HepG2 (cell line): ENCODE measurements around the gene CNTD1. TPM values are rescaled to one million over a fixed set of nuclear protein-coding genes. Genes with fewer than 3 reads are reported as not detected.

Experiments
- EP300 ChIP-seq, 3 experiments: sonication (generic) in 1 of 3; formaldehyde crosslinking in 1 of 3; IDR thresholded peaks; 2 replicates each; pipeline versions ENCODE4 v1.5.1 to v1.6.1; 2011 to 2020; ENCODE audit warnings: low read depth in 2 of 3, low read length in 2 of 3, borderline replicate concordance in 1 of 3, improper control_type of control experiment in 1 of 3, mild to moderate bottlenecking in 1 of 3, missing genetic modification reagents in 1 of 3, moderate library complexity in 1 of 3
- ERF ChIP-seq: IDR thresholded peaks from 2 replicates; pipeline ENCODE4 v1.6.1; 2018; ENCODE audit warnings: missing biosample characterization, missing genetic modification reagents
- GATAD2A ChIP-seq: IDR thresholded peaks from 2 replicates; pipeline ENCODE4 v1.6.1; 2016
- HOXA3 ChIP-seq: sonication (generic); formaldehyde crosslinking; IDR thresholded peaks from 2 replicates; pipeline ENCODE4 v1.5.0; 2020; ENCODE audit warnings: missing genetic modification reagents
- JARID2 ChIP-seq: sonication (generic); formaldehyde crosslinking; IDR thresholded peaks from 2 replicates; pipeline ENCODE4 v1.8.1; 2023; ENCODE audit warnings: missing genetic modification reagents, inconsistent platforms; ENCODE audit not compliant: insufficient replicate concordance
- KDM5A ChIP-seq: fragments of 200-600 bp; sonication (generic); IDR thresholded peaks from 2 replicates; pipeline ENCODE4 v1.7.0; 2018; ENCODE audit warnings: antibody characterized with exemption, mild to moderate bottlenecking, low read length, borderline replicate concordance
- MBD4 ChIP-seq: IDR thresholded peaks from 2 replicates; pipeline ENCODE4 v1.6.1; 2012; ENCODE audit warnings: low read length, inconsistent platforms, borderline replicate concordance
- MXI1 ChIP-seq: IDR thresholded peaks from 3 replicates; pipeline ENCODE4 v1.6.1; 2012; ENCODE audit warnings: low read depth, low read length, inconsistent platforms, borderline replicate concordance
- NFIB ChIP-seq: sonication (generic); formaldehyde crosslinking; IDR thresholded peaks from 2 replicates; pipeline ENCODE4 v1.9.0; 2021; ENCODE audit warnings: missing genetic modification reagents, mild to moderate bottlenecking, borderline replicate concordance
- NKX3-1 ChIP-seq: sonication (generic); formaldehyde crosslinking; IDR thresholded peaks from 2 replicates; pipeline ENCODE4 v1.5.0; 2020; ENCODE audit warnings: missing genetic modification reagents
- RBM22 ChIP-seq: fragments of 200-400 bp; formaldehyde crosslinking; optimal IDR thresholded peaks from 2 replicates; pipeline ENCODE3; 2017; ENCODE audit warnings: mild to moderate bottlenecking, low read length, moderate library complexity
- REPIN1 ChIP-seq: sonication (generic); formaldehyde crosslinking; IDR thresholded peaks from 2 replicates; pipeline ENCODE4 v1.8.0; 2022; ENCODE audit warnings: missing genetic modification reagents, low read depth, mild to moderate bottlenecking, borderline replicate concordance
- SPEN ChIP-seq: sonication (generic); formaldehyde crosslinking; IDR thresholded peaks from 2 replicates; pipeline ENCODE4 v1.5.1; 2020; ENCODE audit warnings: low read depth, mild to moderate bottlenecking, missing genetic modification reagents
- TEAD2 ChIP-seq: sonication (generic); formaldehyde crosslinking; IDR thresholded peaks from 2 replicates; pipeline ENCODE4 v1.9.0; 2021; ENCODE audit warnings: missing genetic modification reagents
- ZBTB3 ChIP-seq: sonication (generic); formaldehyde crosslinking; IDR thresholded peaks from 2 replicates; pipeline ENCODE4 v1.4.0; 2020; ENCODE audit warnings: low read depth, mild to moderate bottlenecking, moderate library complexity, missing genetic modification reagents, borderline replicate concordance
- ZC3H4 ChIP-seq: sonication (generic); formaldehyde crosslinking; IDR thresholded peaks from 2 replicates; pipeline ENCODE4 v1.4.0; 2020; ENCODE audit warnings: missing genetic modification reagents, borderline replicate concordance
- ZNF10 ChIP-seq: sonication (generic); formaldehyde crosslinking; IDR thresholded peaks from 2 replicates; pipeline ENCODE4 v1.4.0; 2020; ENCODE audit warnings: mild to moderate bottlenecking, low read depth, missing genetic modification reagents, borderline replicate concordance
- ZNF678 ChIP-seq: sonication (generic); formaldehyde crosslinking; IDR thresholded peaks from 2 replicates; pipeline ENCODE4 v1.4.0; 2020; ENCODE audit warnings: mild to moderate bottlenecking, missing genetic modification reagents
- polyA plus RNA-seq, 8 experiments: library from polyadenylated mRNA; depleted of rRNA in 3 of 8; stranded (reverse) in 7 of 8; unstranded in 1 of 8; fragments of >200 nt; fragmentation: Illumina TruSeq in 4 of 8; extraction: Trizol in 4 of 8; gene quantifications; 2 replicates each; pipeline versions ENCODE4 v1.2.1 to v1.2.3, GENCODE V29; 2011 to 2016; ENCODE audit warnings: low read depth in 4 of 8, missing spikeins in 1 of 8, mixed read lengths in 1 of 8; ENCODE audit not compliant: insufficient read depth in 1 of 8
- total RNA-seq, 5 experiments: library from RNA; depleted of rRNA; stranded (reverse); fragments of >200 nt; fragmentation: Illumina TruSeq; extraction: Trizol; gene quantifications; 2 replicates each; pipeline ENCODE4 v1.2.3, GENCODE V29; 2016; ENCODE audit warnings: low read depth in 1 of 5
- TF ChIP-seq, protein P1 (sequence below): IDR thresholded peaks from 2 replicates; pipeline ENCODE4 v1.4.0; 2020; ENCODE audit warnings: mild to moderate bottlenecking, missing genetic modification reagents
- TF ChIP-seq, protein P2 (sequence below): sonication (generic); formaldehyde crosslinking; IDR thresholded peaks from 2 replicates; pipeline ENCODE4 v1.4.0; 2020; ENCODE audit warnings: missing genetic modification reagents

Gene CNTD1
- total and polyA plus RNA-seq, 2 of the 13 experiments (the other 11 are each of a cell fraction or from before 2014, with no cell fraction given) = 0.11 to 0.15 TPM

DNA sequence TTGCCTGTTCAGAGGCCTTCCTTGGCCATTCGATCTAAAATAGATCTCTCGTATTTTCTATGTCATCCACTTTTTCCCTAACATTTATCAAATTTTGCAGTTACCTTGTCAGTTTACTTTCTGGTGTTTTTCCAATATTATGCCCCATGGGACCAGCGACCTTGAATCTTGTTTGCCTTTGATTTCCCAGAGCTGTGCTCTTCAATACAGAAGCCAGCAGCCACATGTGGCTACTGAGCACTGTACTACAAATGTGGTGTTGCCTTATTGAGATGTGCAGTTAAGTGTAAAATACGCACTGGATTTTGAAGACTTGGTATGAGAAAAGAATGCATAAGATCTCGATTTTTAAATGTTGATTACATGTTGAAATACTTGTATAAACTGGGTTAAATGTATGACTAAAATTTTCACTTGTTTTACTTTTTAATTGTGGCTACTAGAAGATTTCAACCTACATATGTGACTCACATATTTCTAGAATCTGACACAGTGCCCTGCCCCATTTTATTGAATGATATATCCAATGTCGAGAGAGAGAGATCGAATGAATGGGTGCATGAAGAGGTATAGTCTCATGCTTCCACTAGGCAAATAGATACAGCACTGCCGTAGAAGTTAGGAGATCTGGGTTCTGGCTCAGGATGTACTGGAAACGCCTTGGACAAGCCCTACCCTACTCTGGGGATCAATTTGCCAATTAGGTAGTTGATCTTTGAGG is 33.7 kb downstream of the CNTD1 start (continued):
- TF ChIP-seq, protein P1, sequence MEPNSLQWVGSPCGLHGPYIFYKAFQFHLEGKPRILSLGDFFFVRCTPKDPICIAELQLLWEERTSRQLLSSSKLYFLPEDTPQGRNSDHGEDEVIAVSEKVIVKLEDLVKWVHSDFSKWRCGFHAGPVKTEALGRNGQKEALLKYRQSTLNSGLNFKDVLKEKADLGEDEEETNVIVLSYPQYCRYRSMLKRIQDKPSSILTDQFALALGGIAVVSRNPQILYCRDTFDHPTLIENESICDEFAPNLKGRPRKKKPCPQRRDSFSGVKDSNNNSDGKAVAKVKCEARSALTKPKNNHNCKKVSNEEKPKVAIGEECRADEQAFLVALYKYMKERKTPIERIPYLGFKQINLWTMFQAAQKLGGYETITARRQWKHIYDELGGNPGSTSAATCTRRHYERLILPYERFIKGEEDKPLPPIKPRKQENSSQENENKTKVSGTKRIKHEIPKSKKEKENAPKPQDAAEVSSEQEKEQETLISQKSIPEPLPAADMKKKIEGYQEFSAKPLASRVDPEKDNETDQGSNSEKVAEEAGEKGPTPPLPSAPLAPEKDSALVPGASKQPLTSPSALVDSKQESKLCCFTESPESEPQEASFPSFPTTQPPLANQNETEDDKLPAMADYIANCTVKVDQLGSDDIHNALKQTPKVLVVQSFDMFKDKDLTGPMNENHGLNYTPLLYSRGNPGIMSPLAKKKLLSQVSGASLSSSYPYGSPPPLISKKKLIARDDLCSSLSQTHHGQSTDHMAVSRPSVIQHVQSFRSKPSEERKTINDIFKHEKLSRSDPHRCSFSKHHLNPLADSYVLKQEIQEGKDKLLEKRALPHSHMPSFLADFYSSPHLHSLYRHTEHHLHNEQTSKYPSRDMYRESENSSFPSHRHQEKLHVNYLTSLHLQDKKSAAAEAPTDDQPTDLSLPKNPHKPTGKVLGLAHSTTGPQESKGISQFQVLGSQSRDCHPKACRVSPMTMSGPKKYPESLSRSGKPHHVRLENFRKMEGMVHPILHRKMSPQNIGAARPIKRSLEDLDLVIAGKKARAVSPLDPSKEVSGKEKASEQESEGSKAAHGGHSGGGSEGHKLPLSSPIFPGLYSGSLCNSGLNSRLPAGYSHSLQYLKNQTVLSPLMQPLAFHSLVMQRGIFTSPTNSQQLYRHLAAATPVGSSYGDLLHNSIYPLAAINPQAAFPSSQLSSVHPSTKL = peak; percentile 73
- TF ChIP-seq NFIB (CRISPR knock-in tag) (no peak), JARID2 (CRISPR knock-in tag) (no peak), HOXA3 (0 out of 2 replicates have a peak, but pooled peaks have one; percentile 15), SPEN (CRISPR knock-in tag) (no peak), ZBTB3 (CRISPR knock-in tag) (no peak), KDM5A (no peak), MBD4 (peak; percentile 90; the same call in 1 of the 2 replicates), ERF (CRISPR knock-in tag) (0 out of 2 replicates have a peak, but pooled peaks have one; percentile 16), EP300 (IDR thresholded peaks at IDR 0.05; ENCODE audit: low read depth in 2 of 2, low read length in 2 of 2) (peak in 1 of 2 experiments; percentile 59; a peak in 2 of 4 replicates), EP300 (CRISPR knock-in tag; IDR thresholded peaks at IDR 0.05; ENCODE audit: borderline replicate concordance) (no peak), TEAD2 (no peak), RBM22 (no peak), GATAD2A (CRISPR knock-in tag) (peak; percentile 72), NKX3-1 (CRISPR knock-in tag) (0 out of 2 replicates have a peak, but pooled peaks have one; percentile 63), ZNF10 (CRISPR knock-in tag) (no peak), ZNF678 (CRISPR knock-in tag) (no peak; the same call in 1 of the 2 replicates), ZC3H4 (CRISPR knock-in tag) (peak; percentile 34; the same call in 1 of the 2 replicates), MXI1 (peak; percentile 76; the same call in 1 of the 3 replicates), REPIN1 (CRISPR knock-in tag) (no peak; the same call in 1 of the 2 replicates)
- TF ChIP-seq, protein P2, sequence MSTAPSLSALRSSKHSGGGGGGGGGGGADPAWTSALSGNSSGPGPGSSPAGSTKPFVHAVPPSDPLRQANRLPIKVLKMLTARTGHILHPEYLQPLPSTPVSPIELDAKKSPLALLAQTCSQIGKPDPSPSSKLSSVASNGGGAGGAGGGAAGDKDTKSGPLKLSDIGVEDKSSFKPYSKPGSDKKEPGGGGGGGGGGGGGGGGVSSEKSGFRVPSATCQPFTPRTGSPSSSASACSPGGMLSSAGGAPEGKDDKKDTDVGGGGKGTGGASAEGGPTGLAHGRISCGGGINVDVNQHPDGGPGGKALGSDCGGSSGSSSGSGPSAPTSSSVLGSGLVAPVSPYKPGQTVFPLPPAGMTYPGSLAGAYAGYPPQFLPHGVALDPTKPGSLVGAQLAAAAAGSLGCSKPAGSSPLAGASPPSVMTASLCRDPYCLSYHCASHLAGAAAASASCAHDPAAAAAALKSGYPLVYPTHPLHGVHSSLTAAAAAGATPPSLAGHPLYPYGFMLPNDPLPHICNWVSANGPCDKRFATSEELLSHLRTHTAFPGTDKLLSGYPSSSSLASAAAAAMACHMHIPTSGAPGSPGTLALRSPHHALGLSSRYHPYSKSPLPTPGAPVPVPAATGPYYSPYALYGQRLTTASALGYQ (CRISPR knock-in tag) = no peak
